ENCODE results near the gene CRIP3. TPM values are rescaled to one million over a fixed set of nuclear protein-coding genes. Genes with fewer than 3 reads are reported as not detected.

Gene CRIP3
- total RNA-seq, 2 donors from 2014 or later, result 13.4 to 19.3 TPM

GRCh38 chr6:43286456-43286979, 22.1 kb downstream of the CRIP3 start:
- Histone ChIP-seq H3K27ac (ENCODE audit: low read depth, low read length) (no peak overlapping the region), H3K9me3 (ENCODE audit: control insufficient read depth, low read length) (no peaks in the 10 kb centered on the region), H3K4me3 (ENCODE audit: low read length) (no peak overlapping the region), H3K4me1 (ENCODE audit: control insufficient read depth, insufficient read depth, low read length) (no peaks in the 10 kb centered on the region), H3K36me3 (ENCODE audit: control insufficient read depth, insufficient read depth, low read length) (no peaks in the 10 kb centered on the region), H3K9ac (ENCODE audit: extremely low read depth, low read length, poor library complexity, severe bottlenecking) (no peak overlapping the region), H3K27me3 (ENCODE audit: control insufficient read depth, insufficient read depth, low read length, poor library complexity, severe bottlenecking) (no peaks in the 10 kb centered on the region)
- Mint-ChIP-seq H3K9me3 (no peaks in the 10 kb centered on the region), H3K36me3 (ENCODE audit: low read depth) (no peaks in the 10 kb centered on the region), H3K27ac (no peak overlapping the region), H3K4me1 (peaks cover 17% of the 10 kb centered on the region), H3K4me3 (no peak overlapping the region), H3K27me3 (ENCODE audit: insufficient read depth) (peaks cover 20% of the 10 kb centered on the region)
- TF ChIP-seq CTCF (conservative IDR thresholded peaks at IDR 0.05), result no peak
- 94% methylated on average over 6 of the region's 6 CpGs; no CpG with 5 or more reads in 1 of the 2 experiments for WGBS, 2 experiments (ENCODE audit: insufficient coverage in 1 of 2, insufficient read length in 1 of 2)
- no peak for DNase-seq

- Histone ChIP-seq H3K27me3 (ENCODE audit: control insufficient read depth, insufficient read depth, low read length, poor library complexity, severe bottlenecking) (no peaks in the 10 kb centered on the region), H3K36me3 (ENCODE audit: control insufficient read depth, insufficient read depth, low read length) (no peaks in the 10 kb centered on the region), H3K9me3 (ENCODE audit: control insufficient read depth, low read length) (no peaks in the 10 kb centered on the region), H3K9ac (ENCODE audit: extremely low read depth, low read length, poor library complexity, severe bottlenecking) (no peak overlapping the region), H3K27ac (ENCODE audit: low read depth, low read length) (no peak overlapping the region), H3K4me3 (ENCODE audit: low read length) (no peak overlapping the region), H3K4me1 (ENCODE audit: control insufficient read depth, insufficient read depth, low read length) (no peaks in the 10 kb centered on the region)
- no peak for DNase-seq
- H3K4me1 Mint-ChIP-seq, result peaks cover 17% of the 10 kb centered on the region
- 95 to 100% methylated on average over 2 to 5 of the region's 5 CpGs for WGBS, 2 experiments (ENCODE audit: insufficient coverage in 1 of 2, insufficient read length in 1 of 2)
- no peak for TF ChIP-seq CTCF (conservative IDR thresholded peaks at IDR 0.05)
- H3K36me3 Mint-ChIP-seq (ENCODE audit: low read depth), result no peaks in the 10 kb centered on the region
- H3K4me3 Mint-ChIP-seq, result peak overlapping the region; percentile 46
- H3K9me3 Mint-ChIP-seq, result no peaks in the 10 kb centered on the region
- no peak overlapping the region for H3K27ac Mint-ChIP-seq
- peaks cover 20% of the 10 kb centered on the region for H3K27me3 Mint-ChIP-seq (ENCODE audit: insufficient read depth)
Observed at GRCh38 chr6:43285832-43286231, 22.8 kb downstream of the CRIP3 start.

DNA sequence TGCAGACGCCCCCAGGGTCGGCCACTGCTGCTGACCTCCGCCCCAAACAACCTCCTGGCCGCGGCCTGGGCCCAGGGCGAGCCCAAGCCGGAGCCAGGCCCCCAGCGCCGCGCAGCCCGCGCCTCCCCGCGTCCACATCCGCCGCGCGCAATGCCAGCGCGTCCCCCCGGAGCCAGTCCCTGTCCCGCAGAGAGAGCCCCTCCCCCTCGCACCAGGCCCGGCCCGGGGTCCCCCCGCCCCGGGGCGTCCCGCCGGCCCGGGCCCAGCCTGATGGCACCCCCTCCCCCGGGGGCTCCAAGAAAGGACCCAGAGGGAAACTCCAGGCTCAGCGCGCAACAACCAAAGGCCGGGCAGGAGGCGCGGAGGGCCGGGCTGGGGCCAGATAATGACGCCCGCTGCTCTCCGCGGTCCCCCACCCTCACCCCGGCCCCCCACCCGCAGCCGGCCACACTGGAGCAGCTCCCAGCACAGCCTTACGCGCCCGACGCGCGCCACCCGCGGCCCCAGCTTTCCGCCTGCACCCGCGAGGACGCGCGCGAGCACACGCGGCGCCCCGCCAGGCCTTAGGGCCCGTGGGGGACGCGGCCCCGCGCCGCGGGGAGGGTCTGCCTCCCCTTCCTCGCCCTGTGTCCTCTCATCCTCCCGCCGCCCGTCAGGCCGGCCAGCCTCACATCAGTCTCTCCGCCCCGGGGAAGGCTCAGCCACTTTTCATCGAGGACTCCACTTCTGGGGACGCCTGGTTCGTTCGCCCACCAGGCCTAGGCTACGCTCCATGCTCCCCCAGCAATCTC, 23.4 kb downstream of the CRIP3 start:
- no peaks in the 10 kb centered on the region for H3K27me3 ChIP-seq (ENCODE audit: control insufficient read depth, insufficient read depth, low read length, poor library complexity, severe bottlenecking)
- Mint-ChIP-seq H3K4me3 (peak overlapping the region; percentile 46), H3K27me3 (ENCODE audit: insufficient read depth) (peaks cover 21% of the 10 kb centered on the region), H3K36me3 (ENCODE audit: low read depth) (no peaks in the 10 kb centered on the region), H3K4me1 (peaks cover 22% of the 10 kb centered on the region), H3K9me3 (no peaks in the 10 kb centered on the region), H3K27ac (no peak overlapping the region)
- no peaks in the 10 kb centered on the region for H3K9me3 ChIP-seq (ENCODE audit: control insufficient read depth, low read length)
- peak; percentile 71 for DNase-seq
- TF ChIP-seq CTCF (conservative IDR thresholded peaks at IDR 0.05), result no peak
- WGBS, 2 experiments (ENCODE audit: insufficient coverage in 1 of 2, insufficient read length in 1 of 2), result 86 to 94% methylated on average over 20 to 83 of the region's 83 CpGs
- H3K36me3 ChIP-seq (ENCODE audit: control insufficient read depth, insufficient read depth, low read length), result no peaks in the 10 kb centered on the region
- no peak overlapping the region for H3K27ac ChIP-seq (ENCODE audit: low read depth, low read length)
- no peak overlapping the region for H3K4me3 ChIP-seq (ENCODE audit: low read length)
- no peak overlapping the region for H3K9ac ChIP-seq (ENCODE audit: extremely low read depth, low read length, poor library complexity, severe bottlenecking)
- H3K4me1 ChIP-seq (ENCODE audit: control insufficient read depth, insufficient read depth, low read length), result no peaks in the 10 kb centered on the region

Measured in endodermal cell (in vitro differentiated cells).